Neuron (in vitro differentiated cells): ENCODE measurements around the gene COL6A3.

ENCODE experiments used
- H2AFZ ChIP-seq: one replicate; pipeline ENCODE4 v1.6.1; 2013; ENCODE audit warnings: low read depth, mild to moderate bottlenecking, inconsistent platforms, low read length, moderate library complexity
- H3K27me3 ChIP-seq: one replicate; pipeline ENCODE4 v1.6.1; 2013; ENCODE audit warnings: low read length; ENCODE audit not compliant: insufficient read depth
- H3K36me3 ChIP-seq: one replicate; pipeline ENCODE4 v1.6.1; 2013; ENCODE audit warnings: low read length; ENCODE audit not compliant: insufficient read depth
- H3K4me1 ChIP-seq: one replicate; pipeline ENCODE4 v1.6.1; 2013; ENCODE audit warnings: low read length; ENCODE audit not compliant: insufficient read depth
- H3K4me3 ChIP-seq: 2 replicates; pipeline ENCODE4 v1.5.1; 2013; ENCODE audit warnings: mild to moderate bottlenecking, low read length, moderate library complexity
- H3K9me3 ChIP-seq: one replicate; pipeline ENCODE4 v1.6.1; 2013; ENCODE audit warnings: low read length

COL6A3 gene

GRCh38 chr2:237319887-237320286 lies 94.1 kb downstream of the COL6A3 start:
- Histone ChIP-seq H3K4me1 (peaks cover 9% of the 10 kb centered on the region), H2AFZ (no peak overlapping the region), H3K4me3 (no peak overlapping the region), H3K9me3 (no peaks in the 10 kb centered on the region), H3K36me3 (no peaks in the 10 kb centered on the region), H3K27me3 (no peaks in the 10 kb centered on the region)

- Histone ChIP-seq H3K36me3 (no peaks in the 10 kb centered on the region), H3K27me3 (no peaks in the 10 kb centered on the region), H2AFZ (no peak overlapping the region), H3K9me3 (no peaks in the 10 kb centered on the region), H3K4me3 (no peak overlapping the region), H3K4me1 (peaks cover 8% of the 10 kb centered on the region)
Measured at GRCh38 chr2:237319086-237319820, 94.7 kb downstream of the COL6A3 start.

DNA sequence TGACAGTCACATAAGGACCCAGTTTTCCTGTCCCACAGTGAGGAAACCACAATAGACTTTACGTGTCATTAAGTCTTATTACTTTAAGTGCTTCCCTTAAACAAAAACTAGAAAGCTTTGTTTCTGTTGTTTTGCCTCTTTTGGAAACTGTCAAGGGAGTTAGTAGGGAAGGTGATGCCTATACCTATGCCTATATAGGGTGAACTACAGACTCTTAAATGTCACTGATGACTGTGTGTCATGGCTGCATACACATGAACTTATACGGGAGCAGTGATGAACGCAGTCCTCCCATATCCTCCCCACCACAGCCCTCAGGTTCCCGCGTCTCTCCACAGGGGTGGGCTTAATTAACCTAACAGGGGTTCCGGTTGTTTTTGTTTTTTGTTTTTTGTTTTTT lies 97.6 kb downstream of the COL6A3 start:
- no peak overlapping the region for H2AFZ ChIP-seq
- peaks cover 8% of the 10 kb centered on the region for H3K4me1 ChIP-seq
- no peaks in the 10 kb centered on the region for H3K9me3 ChIP-seq
- no peak overlapping the region for H3K4me3 ChIP-seq
- no peaks in the 10 kb centered on the region for H3K27me3 ChIP-seq
- no peaks in the 10 kb centered on the region for H3K36me3 ChIP-seq

DNA sequence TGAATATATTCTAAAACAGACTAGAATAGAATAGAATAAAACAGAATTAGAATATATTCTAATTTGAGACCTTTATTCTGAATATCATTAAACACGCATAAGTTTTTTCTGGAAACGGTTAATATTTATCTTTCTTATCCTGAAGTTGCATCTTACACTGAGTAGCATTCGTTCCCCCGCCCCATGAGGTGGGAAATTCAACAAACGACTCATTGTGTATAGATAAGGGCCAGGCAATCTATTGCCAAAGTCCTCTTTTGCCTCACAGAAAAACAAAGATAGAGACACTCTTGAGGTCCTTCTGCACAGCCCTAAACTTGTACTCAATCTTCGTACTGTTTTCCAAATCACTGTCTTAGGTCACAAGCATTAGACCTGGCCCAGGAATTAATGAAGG lies 98.1 kb downstream of the COL6A3 start:
- no peak overlapping the region for H2AFZ ChIP-seq
- H3K9me3 ChIP-seq = no peaks in the 10 kb centered on the region
- peaks cover 8% of the 10 kb centered on the region for H3K4me1 ChIP-seq
- no peaks in the 10 kb centered on the region for H3K36me3 ChIP-seq
- H3K4me3 ChIP-seq = no peak overlapping the region
- H3K27me3 ChIP-seq = no peaks in the 10 kb centered on the region

GRCh38 chr2:237315170-237315828 lies 98.7 kb downstream of the COL6A3 start:
- Histone ChIP-seq H3K4me3 (no peak overlapping the region), H2AFZ (no peak overlapping the region), H3K4me1 (peaks cover 8% of the 10 kb centered on the region)

GRCh38 chr2:237314681-237315080 lies 99.3 kb downstream of the COL6A3 start:
- Histone ChIP-seq H3K4me3 (no peak overlapping the region), H2AFZ (no peak overlapping the region), H3K36me3 (no peaks in the 10 kb centered on the region)

More at GRCh38 chr2:237315170-237315828, 98.7 kb downstream of the COL6A3 start:
- H3K9me3 ChIP-seq = no peaks in the 10 kb centered on the region
- H3K27me3 ChIP-seq = no peaks in the 10 kb centered on the region
- H3K36me3 ChIP-seq = no peaks in the 10 kb centered on the region

DNA sequence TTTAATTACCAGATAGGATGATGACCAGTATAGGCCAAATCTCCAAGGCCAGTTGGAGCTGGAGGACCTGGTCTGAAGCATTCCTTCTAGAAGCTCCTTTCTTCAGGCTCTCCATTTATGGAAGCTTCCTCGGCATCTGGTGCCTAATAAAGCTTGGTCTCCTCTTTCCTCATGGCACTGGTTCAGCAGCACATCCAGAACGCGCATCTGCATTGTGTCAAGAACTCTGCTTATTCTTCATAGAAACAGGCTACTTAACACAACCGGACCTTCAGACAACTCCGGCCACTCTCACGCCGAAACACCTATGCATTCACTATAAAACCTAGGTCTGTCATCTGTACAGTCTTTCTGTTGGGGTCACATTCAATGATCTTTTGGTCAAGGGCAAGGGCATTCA lies 99.8 kb downstream of the COL6A3 start:
- Histone ChIP-seq H3K27me3 (no peaks in the 10 kb centered on the region), H3K4me1 (peaks cover 8% of the 10 kb centered on the region), H3K36me3 (no peaks in the 10 kb centered on the region), H3K4me3 (no peak overlapping the region), H3K9me3 (no peaks in the 10 kb centered on the region), H2AFZ (no peak overlapping the region)

More at GRCh38 chr2:237314681-237315080, 99.3 kb downstream of the COL6A3 start:
- Histone ChIP-seq H3K9me3 (no peaks in the 10 kb centered on the region), H3K27me3 (no peaks in the 10 kb centered on the region), H3K4me1 (peaks cover 8% of the 10 kb centered on the region)

DNA sequence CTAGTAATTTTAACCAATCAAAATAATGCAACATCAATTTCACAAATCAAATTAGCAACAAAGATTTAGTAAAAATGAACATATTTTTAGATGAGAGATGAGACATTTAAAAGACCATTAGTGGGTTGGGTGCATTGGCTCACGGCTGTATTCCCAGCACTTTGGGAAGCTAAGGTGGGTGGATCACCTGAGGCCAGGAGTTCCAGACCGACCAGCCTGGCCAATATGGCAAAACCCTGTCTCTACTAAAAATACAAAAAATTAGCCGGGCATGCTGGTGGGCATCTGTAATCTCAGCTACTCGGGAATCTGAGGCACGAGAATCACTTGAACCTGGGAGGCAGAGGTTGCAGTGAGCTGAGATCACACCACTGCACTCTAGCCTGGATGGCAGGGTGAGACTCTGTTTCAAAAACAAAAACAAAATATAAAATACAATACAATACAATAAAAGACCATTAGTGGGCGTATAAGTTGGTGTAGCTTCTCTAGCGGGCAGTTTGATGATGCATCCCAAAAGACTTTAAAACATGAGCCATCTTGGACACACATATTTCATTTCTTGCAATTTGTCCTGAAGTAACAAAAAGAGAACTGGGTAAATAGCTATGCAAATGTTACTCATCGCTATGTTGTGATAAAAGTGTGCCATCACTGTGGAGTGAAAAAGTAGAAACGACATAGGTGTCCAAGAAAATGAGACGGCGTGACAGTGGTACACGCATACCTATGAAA lies 101.8 kb downstream of the COL6A3 start:
- H3K9me3 ChIP-seq = no peaks in the 10 kb centered on the region
- H3K27me3 ChIP-seq = no peaks in the 10 kb centered on the region
- H3K36me3 ChIP-seq = no peaks in the 10 kb centered on the region
- H2AFZ ChIP-seq = no peak overlapping the region
- H3K4me1 ChIP-seq = peaks cover 8% of the 10 kb centered on the region
- H3K4me3 ChIP-seq = no peak overlapping the region

DNA sequence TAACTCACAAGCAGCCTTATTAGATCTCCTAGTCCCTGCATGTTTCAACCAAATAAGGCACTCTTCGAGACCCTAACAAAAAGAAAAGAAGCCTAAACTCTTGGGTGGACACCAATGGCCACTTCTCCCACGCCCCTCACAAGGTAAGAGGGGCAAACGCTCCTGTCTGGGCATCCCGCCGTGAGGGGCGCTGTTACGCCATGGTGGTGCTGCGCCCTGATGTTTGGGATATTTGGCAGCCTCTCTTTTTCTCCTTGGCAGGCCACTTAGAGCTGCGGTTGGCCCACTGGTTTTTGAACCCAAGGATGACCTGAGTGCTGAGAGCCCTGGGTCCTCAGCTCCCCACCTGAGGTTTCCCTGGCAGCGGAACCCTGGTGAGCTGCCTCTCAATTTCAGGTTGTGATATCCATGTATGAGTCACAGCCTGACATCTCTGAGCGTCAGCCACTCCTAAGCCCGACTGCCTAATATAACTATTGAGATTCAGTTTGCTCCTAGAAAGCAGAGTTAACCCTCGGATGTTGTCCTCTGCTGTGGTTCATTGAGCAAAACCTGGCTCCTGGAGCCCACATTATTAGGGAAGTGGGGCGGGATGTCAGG lies 103.3 kb downstream of the COL6A3 start:
- Histone ChIP-seq H3K4me1 (peaks cover 8% of the 10 kb centered on the region), H3K9me3 (no peaks in the 10 kb centered on the region), H3K36me3 (no peaks in the 10 kb centered on the region), H3K27me3 (no peaks in the 10 kb centered on the region), H3K4me3 (no peak overlapping the region), H2AFZ (no peak overlapping the region)

GRCh38 chr2:237309416-237309815 lies 104.5 kb downstream of the COL6A3 start:
- Histone ChIP-seq H3K36me3 (no peaks in the 10 kb centered on the region), H3K4me1 (no peaks in the 10 kb centered on the region), H2AFZ (no peak overlapping the region), H3K27me3 (no peaks in the 10 kb centered on the region), H3K9me3 (no peaks in the 10 kb centered on the region), H3K4me3 (no peak overlapping the region)

GRCh38 chr2:237309011-237309410 lies 105.0 kb downstream of the COL6A3 start:
- Histone ChIP-seq H3K4me3 (no peak overlapping the region), H3K27me3 (no peaks in the 10 kb centered on the region), H3K9me3 (no peaks in the 10 kb centered on the region), H3K4me1 (no peaks in the 10 kb centered on the region), H3K36me3 (no peaks in the 10 kb centered on the region), H2AFZ (no peak overlapping the region)

GRCh38 chr2:237307474-237307873 lies 106.5 kb downstream of the COL6A3 start:
- no peak overlapping the region for H2AFZ ChIP-seq
- H3K27me3 ChIP-seq = no peaks in the 10 kb centered on the region
- H3K9me3 ChIP-seq = no peaks in the 10 kb centered on the region
- no peaks in the 10 kb centered on the region for H3K36me3 ChIP-seq
- H3K4me3 ChIP-seq = no peak overlapping the region
- no peaks in the 10 kb centered on the region for H3K4me1 ChIP-seq

- no peaks in the 10 kb centered on the region for H3K27me3 ChIP-seq
- no peaks in the 10 kb centered on the region for H3K36me3 ChIP-seq
- H3K9me3 ChIP-seq = no peaks in the 10 kb centered on the region
- no peaks in the 10 kb centered on the region for H3K4me1 ChIP-seq
- H3K4me3 ChIP-seq = no peak overlapping the region
- H2AFZ ChIP-seq = no peak overlapping the region
Measured at GRCh38 chr2:237306787-237307170, 107.2 kb downstream of the COL6A3 start.
